MM.1S (cell line): ENCODE measurements around the gene TEX48.

Source experiments
- DNase-seq: peaks from one replicate; pipeline ENCODE4 v3.0.0-alpha.2; 2015
- H2AFZ ChIP-seq: fragments of 300-600 bp; sonication (generic); 2 replicates; pipeline ENCODE4 v1.6.0; 2016; ENCODE audit warnings: antibody characterized with exemption, low read length
- H3F3A ChIP-seq: fragments of 300-600 bp; sonication (generic); 2 replicates; pipeline ENCODE4 v1.6.1; 2016; ENCODE audit warnings: mild to moderate bottlenecking, antibody characterized with exemption, low read length, moderate library complexity, mixed read lengths; ENCODE audit not compliant: insufficient read depth
- H3K27ac ChIP-seq: fragments of 300-600 bp; sonication (generic); 2 replicates; pipeline ENCODE4 v1.5.1; 2016; ENCODE audit warnings: mild to moderate bottlenecking, low read length
- H3K27me3 ChIP-seq: fragments of 300-600 bp; sonication (generic); replicated peaks from 2 replicates; pipeline ENCODE4 v1.6.0; 2016; ENCODE audit warnings: low read length; ENCODE audit not compliant: insufficient read depth
- H3K36me3 ChIP-seq: fragments of 300-600 bp; sonication (generic); replicated peaks from 2 replicates; pipeline ENCODE4 v1.6.1; 2016; ENCODE audit warnings: mild to moderate bottlenecking, low read length, mixed read lengths; ENCODE audit not compliant: insufficient read depth
- H3K4me1 ChIP-seq: fragments of 300-600 bp; sonication (generic); 2 replicates; pipeline ENCODE4 v1.6.1; 2016; ENCODE audit warnings: low read length, mixed read lengths
- H3K4me2 ChIP-seq: fragments of 300-600 bp; sonication (generic); 2 replicates; pipeline ENCODE4 v1.6.0; 2016; ENCODE audit warnings: low read depth, low read length
- H3K4me3 ChIP-seq: fragments of 300-600 bp; sonication (generic); 2 replicates; pipeline ENCODE4 v1.5.1; 2016; ENCODE audit warnings: low read length, mixed read lengths
- H3K79me2 ChIP-seq: fragments of 300-600 bp; sonication (generic); 2 replicates; pipeline ENCODE4 v1.6.1; 2016; ENCODE audit warnings: mixed run types, low read length, mixed read lengths
- H3K9ac ChIP-seq: fragments of 300-600 bp; sonication (generic); 2 replicates; pipeline ENCODE4 v1.6.1; 2016; ENCODE audit warnings: low read length, mixed read lengths
- H3K9me2 ChIP-seq: fragments of 300-600 bp; sonication (generic); replicated peaks from 2 replicates; pipeline ENCODE4 v1.6.1; 2016; ENCODE audit warnings: mild to moderate bottlenecking, low read length, mixed read lengths; ENCODE audit not compliant: insufficient read depth
- H3K9me3 ChIP-seq: fragments of 300-600 bp; sonication (generic); replicated peaks from 2 replicates; pipeline ENCODE4 v1.6.1; 2016; ENCODE audit warnings: mild to moderate bottlenecking, low read length, mixed read lengths; ENCODE audit not compliant: insufficient read depth
- H4K20me1 ChIP-seq: fragments of 300-600 bp; sonication (generic); 2 replicates; pipeline ENCODE4 v1.6.1; 2016; ENCODE audit warnings: mild to moderate bottlenecking, low read length, moderate library complexity, mixed read lengths; ENCODE audit not compliant: insufficient read depth
- EZH2 ChIP-seq: fragments of 300-600 bp; sonication (generic); optimal IDR thresholded peaks from 2 replicates; pipeline ENCODE3; 2017; ENCODE audit warnings: low read depth, mild to moderate bottlenecking, antibody characterized with exemption, low read length, mixed read lengths
- EZH2phosphoT487 ChIP-seq: fragments of 300-600 bp; sonication (generic); IDR thresholded peaks from 2 replicates; pipeline ENCODE4 v1.6.1; 2018; ENCODE audit warnings: antibody characterized with exemption, low read length
- TF ChIP-seq, protein P1 (sequence below): fragments of 300-600 bp; sonication (generic); IDR thresholded peaks from 2 replicates; pipeline ENCODE4 v1.5.1; 2016; ENCODE audit warnings: antibody characterized with exemption, low read length, mixed read lengths

Gene TEX48

GRCh38 chr9:114693248-114693855, 11.4 kb upstream of the TEX48 start:
- no peaks in the 10 kb centered on the region for H4K20me1 ChIP-seq

DNA sequence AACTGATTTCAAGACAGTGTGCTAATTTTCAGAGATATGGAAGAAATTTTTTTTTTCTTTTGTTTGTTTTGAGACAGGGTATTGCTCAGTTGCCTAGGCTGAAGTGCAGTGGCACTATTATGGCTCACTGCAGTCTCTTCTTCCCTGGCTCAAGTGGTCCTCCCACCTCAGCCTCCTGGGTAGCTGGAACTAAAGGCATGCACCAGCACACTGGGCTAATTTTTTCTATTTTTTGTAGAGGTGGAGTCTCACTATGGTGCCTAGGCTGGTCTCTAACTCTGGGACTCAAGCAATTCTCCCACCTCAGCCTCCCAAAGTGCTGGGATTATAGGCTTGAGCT, 9.9 kb upstream of the TEX48 start:
- H3K4me2 ChIP-seq = no peak overlapping the region
- no peak overlapping the region for H3K27ac ChIP-seq
- H2AFZ ChIP-seq = no peak overlapping the region
- H3K9me2 ChIP-seq = no peaks in the 10 kb centered on the region; the same call in 1 of the 2 replicates
- no peaks in the 10 kb centered on the region for H3K9me3 ChIP-seq
- H3K4me3 ChIP-seq = no peak overlapping the region
- no peak for DNase-seq
- no peaks in the 10 kb centered on the region for H3K27me3 ChIP-seq
- no peaks in the 10 kb centered on the region for H4K20me1 ChIP-seq
- H3K79me2 ChIP-seq = no peaks in the 10 kb centered on the region
- H3K9ac ChIP-seq = no peak overlapping the region
- H3F3A ChIP-seq = peaks cover 12% of the 10 kb centered on the region
- no peaks in the 10 kb centered on the region for H3K36me3 ChIP-seq
- peaks cover 20% of the 10 kb centered on the region for H3K4me1 ChIP-seq
- TF ChIP-seq, protein P1, sequence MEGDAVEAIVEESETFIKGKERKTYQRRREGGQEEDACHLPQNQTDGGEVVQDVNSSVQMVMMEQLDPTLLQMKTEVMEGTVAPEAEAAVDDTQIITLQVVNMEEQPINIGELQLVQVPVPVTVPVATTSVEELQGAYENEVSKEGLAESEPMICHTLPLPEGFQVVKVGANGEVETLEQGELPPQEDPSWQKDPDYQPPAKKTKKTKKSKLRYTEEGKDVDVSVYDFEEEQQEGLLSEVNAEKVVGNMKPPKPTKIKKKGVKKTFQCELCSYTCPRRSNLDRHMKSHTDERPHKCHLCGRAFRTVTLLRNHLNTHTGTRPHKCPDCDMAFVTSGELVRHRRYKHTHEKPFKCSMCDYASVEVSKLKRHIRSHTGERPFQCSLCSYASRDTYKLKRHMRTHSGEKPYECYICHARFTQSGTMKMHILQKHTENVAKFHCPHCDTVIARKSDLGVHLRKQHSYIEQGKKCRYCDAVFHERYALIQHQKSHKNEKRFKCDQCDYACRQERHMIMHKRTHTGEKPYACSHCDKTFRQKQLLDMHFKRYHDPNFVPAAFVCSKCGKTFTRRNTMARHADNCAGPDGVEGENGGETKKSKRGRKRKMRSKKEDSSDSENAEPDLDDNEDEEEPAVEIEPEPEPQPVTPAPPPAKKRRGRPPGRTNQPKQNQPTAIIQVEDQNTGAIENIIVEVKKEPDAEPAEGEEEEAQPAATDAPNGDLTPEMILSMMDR = no peak

More at GRCh38 chr9:114693248-114693855, 11.4 kb upstream of the TEX48 start:
- Histone ChIP-seq H3K79me2 (no peaks in the 10 kb centered on the region), H3F3A (peaks cover 20% of the 10 kb centered on the region), H3K4me2 (no peak overlapping the region), H3K36me3 (no peaks in the 10 kb centered on the region), H3K4me3 (no peak overlapping the region), H3K4me1 (peaks cover 32% of the 10 kb centered on the region), H3K27ac (no peak overlapping the region), H2AFZ (no peak overlapping the region), H3K9ac (no peak overlapping the region), H3K9me3 (no peaks in the 10 kb centered on the region), H3K9me2 (no peaks in the 10 kb centered on the region), H3K27me3 (no peaks in the 10 kb centered on the region)
- DNase-seq = no peak
- TF ChIP-seq EZH2 (no peak), EZH2phosphoT487 (no peak)
- TF ChIP-seq, protein P1 = no peak

DNA sequence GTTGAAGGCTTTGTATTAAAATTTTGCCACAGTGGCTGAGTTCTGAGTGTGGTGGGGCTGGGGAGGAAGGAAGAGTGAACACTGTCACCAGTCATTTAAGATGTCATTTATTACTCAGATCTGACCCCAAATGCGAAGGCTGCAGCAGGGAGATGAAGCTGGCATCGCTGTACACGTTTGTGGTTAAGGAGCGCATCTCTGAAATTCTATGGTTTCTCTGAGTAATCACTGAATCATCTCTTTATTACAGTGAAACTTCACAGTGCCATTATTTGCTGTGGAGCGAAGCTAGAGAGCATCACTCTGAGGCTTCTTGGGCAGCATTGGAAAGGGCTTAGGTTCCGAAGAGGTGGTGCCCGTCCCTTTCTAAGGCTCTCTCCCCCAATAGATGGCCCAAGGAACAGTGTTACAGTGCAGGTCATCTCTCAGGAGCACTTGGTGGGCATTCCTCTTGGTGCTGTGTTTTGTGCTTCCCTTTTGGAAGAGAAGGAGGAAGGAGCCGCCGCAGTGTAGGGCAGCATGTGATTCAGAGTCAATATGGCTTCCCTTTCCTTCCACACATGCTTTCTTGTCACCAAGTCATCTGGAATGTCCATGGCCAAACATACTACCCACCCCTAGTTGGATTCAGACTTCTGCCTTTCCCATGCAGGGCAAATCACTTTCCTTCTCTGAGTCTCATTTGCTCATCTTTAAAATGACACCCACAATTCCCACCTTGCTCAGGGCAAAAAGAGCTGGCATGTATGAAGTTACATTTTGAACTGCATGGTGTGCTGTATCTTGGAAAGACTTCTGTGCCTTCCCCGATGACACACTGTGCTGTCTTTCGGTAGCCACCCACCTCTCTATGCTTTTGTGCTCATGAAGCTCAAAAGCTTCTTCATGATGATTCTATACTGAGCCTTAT, 9.3 kb upstream of the TEX48 start:
- Histone ChIP-seq H3K36me3 (no peaks in the 10 kb centered on the region), H3K27ac (no peak overlapping the region), H3K4me3 (no peak overlapping the region), H3K79me2 (no peaks in the 10 kb centered on the region), H2AFZ (no peak overlapping the region), H3K27me3 (no peaks in the 10 kb centered on the region), H3F3A (peaks cover 6% of the 10 kb centered on the region; the same call in 1 of the 2 replicates), H3K9me3 (no peaks in the 10 kb centered on the region), H3K4me1 (peaks cover 14% of the 10 kb centered on the region), H3K9me2 (no peaks in the 10 kb centered on the region; the same call in 1 of the 2 replicates), H3K9ac (no peak overlapping the region), H4K20me1 (no peaks in the 10 kb centered on the region), H3K4me2 (no peak overlapping the region)
- no peak for DNase-seq
- TF ChIP-seq EZH2 (no peak), EZH2phosphoT487 (no peak)
- TF ChIP-seq, protein P1 = no peak
